Neural cell (in vitro differentiated cells): ENCODE data around the gene PLEKHA4. TPM values are rescaled to one million over a fixed set of nuclear protein-coding genes. Genes with fewer than 3 reads are reported as not detected.

ENCODE experiments used
- H2AFZ ChIP-seq: fragments of 200-600, 300-800 bp; sonication (generic), shearing (Covaris generic); 2 replicates; pipeline ENCODE4 v1.6.0; 2014; ENCODE audit warnings: low read depth, mild to moderate bottlenecking, antibody characterized with exemption, low read length, moderate library complexity
- H3F3A ChIP-seq: fragments of 200-600 bp; shearing (Covaris generic); 2 replicates; pipeline ENCODE4 v1.6.1; 2016; ENCODE audit warnings: mild to moderate bottlenecking, moderate library complexity, mixed read lengths, antibody characterized with exemption, low read length; ENCODE audit not compliant: insufficient read depth, poor library complexity, severe bottlenecking
- H3K27ac ChIP-seq: fragments of 200-600, 300-800 bp; sonication (generic), shearing (Covaris generic); 2 replicates; pipeline ENCODE4 v1.5.1; 2014; ENCODE audit warnings: mild to moderate bottlenecking, low read length, moderate library complexity
- H3K27me3 ChIP-seq: fragments of 300-800, 200-600 bp; sonication (generic), shearing (Covaris generic); 2 replicates; pipeline ENCODE4 v1.6.0; 2014; ENCODE audit warnings: mild to moderate bottlenecking, low read depth, low read length, moderate library complexity; ENCODE audit not compliant: insufficient read depth
- H3K36me3 ChIP-seq: fragments of 300-800, 200-600 bp; sonication (generic), shearing (Covaris generic); 2 replicates; pipeline ENCODE4 v1.5.1; 2014; ENCODE audit warnings: mild to moderate bottlenecking, antibody characterized with exemption, low read length, moderate library complexity; ENCODE audit not compliant: insufficient read depth
- H3K4me2 ChIP-seq: fragments of 300-800, 200-600 bp; sonication (generic), shearing (Covaris generic); 2 replicates; pipeline ENCODE4 v1.6.0; 2014; ENCODE audit warnings: mild to moderate bottlenecking, low read length
- H3K4me3 ChIP-seq: fragments of 300-800, 200-600 bp; sonication (generic), shearing (Covaris generic); 2 replicates; pipeline ENCODE4 v1.5.1; 2014; ENCODE audit warnings: mild to moderate bottlenecking, low read length, moderate library complexity
- H3K79me2 ChIP-seq: fragments of 200-600 bp; shearing (Covaris generic); replicated peaks from 2 replicates; pipeline ENCODE4 v1.6.0; 2014; ENCODE audit warnings: mild to moderate bottlenecking, low read length, moderate library complexity; ENCODE audit not compliant: insufficient read depth
- H3K9ac ChIP-seq: fragments of 300-800, 200-600 bp; sonication (generic), shearing (Covaris generic); 2 replicates; pipeline ENCODE4 v1.6.1; 2016; ENCODE audit warnings: mild to moderate bottlenecking, low read length, mixed read lengths
- H3K9me2 ChIP-seq: fragments of 200-600 bp; shearing (Covaris generic); 2 replicates; pipeline ENCODE4 v1.6.1; 2016; ENCODE audit warnings: mild to moderate bottlenecking, low read length, mixed read lengths; ENCODE audit not compliant: insufficient read depth
- H3K9me3 ChIP-seq: fragments of 200-600, 300-800 bp; sonication (generic), shearing (Covaris generic); 2 replicates; pipeline ENCODE4 v1.6.1; 2016; ENCODE audit warnings: mild to moderate bottlenecking, mixed run types, low read length, moderate library complexity, mixed read lengths
- H4K20me1 ChIP-seq: fragments of 200-600 bp; shearing (Covaris generic); 2 replicates; pipeline ENCODE4 v1.6.1; 2016; ENCODE audit warnings: mild to moderate bottlenecking, mixed run types; ENCODE audit not compliant: insufficient read depth
- EP300 ChIP-seq: fragments of 450-650 bp; conservative IDR thresholded peaks from 2 replicates; pipeline ENCODE4 v1.6.1; 2014; ENCODE audit warnings: antibody characterized with exemption, mild to moderate bottlenecking, moderate library complexity; ENCODE audit not compliant: poor library complexity, severe bottlenecking
- EZH2 ChIP-seq: fragments of 200-600, 300-800 bp; shearing (Covaris generic), sonication (generic); IDR thresholded peaks from 2 replicates; pipeline ENCODE4 v1.6.1; 2014; ENCODE audit warnings: antibody characterized with exemption, low read length, borderline replicate concordance, mild to moderate bottlenecking; ENCODE audit not compliant: insufficient read depth, poor library complexity, severe bottlenecking
- MXI1 ChIP-seq: fragments of 450-650 bp; conservative IDR thresholded peaks from 2 replicates; pipeline ENCODE4 v1.6.1; 2014; ENCODE audit warnings: antibody characterized with exemption, mild to moderate bottlenecking; ENCODE audit not compliant: poor library complexity, severe bottlenecking
- POLR2AphosphoS5 ChIP-seq: IDR thresholded peaks from 2 replicates; pipeline ENCODE4 v1.6.1; 2012
- RAD21 ChIP-seq: fragments of 450-650 bp; conservative IDR thresholded peaks from 2 replicates; pipeline ENCODE4 v1.6.1; 2014; ENCODE audit warnings: antibody characterized with exemption, mild to moderate bottlenecking, moderate library complexity
- SMC3 ChIP-seq: fragments of 450-650 bp; conservative IDR thresholded peaks from 2 replicates; pipeline ENCODE4 v1.6.1; 2014; ENCODE audit warnings: antibody characterized with exemption, mild to moderate bottlenecking, moderate library complexity; ENCODE audit not compliant: poor library complexity
- TAF1 ChIP-seq: IDR thresholded peaks from 2 replicates; pipeline ENCODE4 v1.6.1; 2012; ENCODE audit warnings: low read depth
- polyA plus RNA-seq: library from polyadenylated mRNA; depleted of rRNA; stranded (reverse); fragments of >200 nt; gene quantifications from 2 replicates; pipeline ENCODE4 v1.2.3, GENCODE V29; 2014
- TF ChIP-seq, protein P1 (sequence below): fragments of 450-650 bp; IDR thresholded peaks from 2 replicates; pipeline ENCODE4 v1.5.1; 2014; ENCODE audit warnings: antibody characterized with exemption, mild to moderate bottlenecking, moderate library complexity; ENCODE audit not compliant: poor library complexity, severe bottlenecking
- TF ChIP-seq, protein P2 (sequence below): IDR thresholded peaks from 2 replicates; pipeline ENCODE4 v1.6.1; 2012; ENCODE audit warnings: borderline replicate concordance

Gene PLEKHA4
- polyA plus RNA-seq, 1 donor from 2014 or later: not detected

DNA sequence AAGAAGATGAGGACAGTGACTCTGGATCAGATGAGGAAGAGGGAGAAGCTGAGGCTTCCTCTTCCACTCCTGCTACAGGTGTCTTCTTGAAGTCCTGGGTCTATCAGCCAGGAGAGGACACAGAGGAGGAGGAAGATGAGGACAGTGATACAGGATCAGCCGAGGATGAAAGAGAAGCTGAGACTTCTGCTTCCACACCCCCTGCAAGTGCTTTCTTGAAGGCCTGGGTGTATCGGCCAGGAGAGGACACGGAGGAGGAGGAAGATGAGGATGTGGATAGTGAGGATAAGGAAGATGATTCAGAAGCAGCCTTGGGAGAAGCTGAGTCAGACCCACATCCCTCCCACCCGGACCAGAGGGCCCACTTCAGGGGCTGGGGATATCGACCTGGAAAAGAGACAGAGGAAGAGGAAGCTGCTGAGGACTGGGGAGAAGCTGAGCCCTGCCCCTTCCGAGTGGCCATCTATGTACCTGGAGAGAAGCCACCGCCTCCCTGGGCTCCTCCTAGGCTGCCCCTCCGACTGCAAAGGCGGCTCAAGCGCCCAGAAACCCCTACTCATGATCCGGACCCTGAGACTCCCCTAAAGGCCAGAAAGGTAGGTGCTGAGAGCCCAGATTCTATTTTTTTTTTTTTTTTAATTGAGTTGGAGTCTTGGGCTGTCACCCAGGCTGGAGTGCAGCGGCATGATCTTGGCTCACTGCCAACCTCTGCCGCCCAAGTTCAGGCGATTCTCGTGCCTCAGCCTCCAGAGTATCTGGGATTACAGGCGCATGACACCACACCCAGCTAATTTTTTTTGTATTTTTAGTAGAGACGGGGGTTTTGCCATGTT lies 6.1 kb upstream of the PLEKHA4 start:
- no peak overlapping the region for H2AFZ ChIP-seq
- H3K9me3 ChIP-seq: no peaks in the 10 kb centered on the region
- peak overlapping the region; percentile 90 for H3K27ac ChIP-seq
- H3K4me3 ChIP-seq: peak overlapping the region; percentile 84
- H3K9ac ChIP-seq: peak overlapping the region; percentile 75
- TF ChIP-seq EZH2: no peak
- TF ChIP-seq, protein P1, sequence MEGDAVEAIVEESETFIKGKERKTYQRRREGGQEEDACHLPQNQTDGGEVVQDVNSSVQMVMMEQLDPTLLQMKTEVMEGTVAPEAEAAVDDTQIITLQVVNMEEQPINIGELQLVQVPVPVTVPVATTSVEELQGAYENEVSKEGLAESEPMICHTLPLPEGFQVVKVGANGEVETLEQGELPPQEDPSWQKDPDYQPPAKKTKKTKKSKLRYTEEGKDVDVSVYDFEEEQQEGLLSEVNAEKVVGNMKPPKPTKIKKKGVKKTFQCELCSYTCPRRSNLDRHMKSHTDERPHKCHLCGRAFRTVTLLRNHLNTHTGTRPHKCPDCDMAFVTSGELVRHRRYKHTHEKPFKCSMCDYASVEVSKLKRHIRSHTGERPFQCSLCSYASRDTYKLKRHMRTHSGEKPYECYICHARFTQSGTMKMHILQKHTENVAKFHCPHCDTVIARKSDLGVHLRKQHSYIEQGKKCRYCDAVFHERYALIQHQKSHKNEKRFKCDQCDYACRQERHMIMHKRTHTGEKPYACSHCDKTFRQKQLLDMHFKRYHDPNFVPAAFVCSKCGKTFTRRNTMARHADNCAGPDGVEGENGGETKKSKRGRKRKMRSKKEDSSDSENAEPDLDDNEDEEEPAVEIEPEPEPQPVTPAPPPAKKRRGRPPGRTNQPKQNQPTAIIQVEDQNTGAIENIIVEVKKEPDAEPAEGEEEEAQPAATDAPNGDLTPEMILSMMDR: no peak
- no peak for TF ChIP-seq RAD21
- no peak for TF ChIP-seq MXI1
- no peak for TF ChIP-seq EP300
- no peak for TF ChIP-seq TAF1
- TF ChIP-seq, protein P2, sequence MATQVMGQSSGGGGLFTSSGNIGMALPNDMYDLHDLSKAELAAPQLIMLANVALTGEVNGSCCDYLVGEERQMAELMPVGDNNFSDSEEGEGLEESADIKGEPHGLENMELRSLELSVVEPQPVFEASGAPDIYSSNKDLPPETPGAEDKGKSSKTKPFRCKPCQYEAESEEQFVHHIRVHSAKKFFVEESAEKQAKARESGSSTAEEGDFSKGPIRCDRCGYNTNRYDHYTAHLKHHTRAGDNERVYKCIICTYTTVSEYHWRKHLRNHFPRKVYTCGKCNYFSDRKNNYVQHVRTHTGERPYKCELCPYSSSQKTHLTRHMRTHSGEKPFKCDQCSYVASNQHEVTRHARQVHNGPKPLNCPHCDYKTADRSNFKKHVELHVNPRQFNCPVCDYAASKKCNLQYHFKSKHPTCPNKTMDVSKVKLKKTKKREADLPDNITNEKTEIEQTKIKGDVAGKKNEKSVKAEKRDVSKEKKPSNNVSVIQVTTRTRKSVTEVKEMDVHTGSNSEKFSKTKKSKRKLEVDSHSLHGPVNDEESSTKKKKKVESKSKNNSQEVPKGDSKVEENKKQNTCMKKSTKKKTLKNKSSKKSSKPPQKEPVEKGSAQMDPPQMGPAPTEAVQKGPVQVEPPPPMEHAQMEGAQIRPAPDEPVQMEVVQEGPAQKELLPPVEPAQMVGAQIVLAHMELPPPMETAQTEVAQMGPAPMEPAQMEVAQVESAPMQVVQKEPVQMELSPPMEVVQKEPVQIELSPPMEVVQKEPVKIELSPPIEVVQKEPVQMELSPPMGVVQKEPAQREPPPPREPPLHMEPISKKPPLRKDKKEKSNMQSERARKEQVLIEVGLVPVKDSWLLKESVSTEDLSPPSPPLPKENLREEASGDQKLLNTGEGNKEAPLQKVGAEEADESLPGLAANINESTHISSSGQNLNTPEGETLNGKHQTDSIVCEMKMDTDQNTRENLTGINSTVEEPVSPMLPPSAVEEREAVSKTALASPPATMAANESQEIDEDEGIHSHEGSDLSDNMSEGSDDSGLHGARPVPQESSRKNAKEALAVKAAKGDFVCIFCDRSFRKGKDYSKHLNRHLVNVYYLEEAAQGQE: no peak
- no peak for TF ChIP-seq SMC3
- TF ChIP-seq POLR2AphosphoS5: no peak
- peaks cover 6% of the 10 kb centered on the region for H3K36me3 ChIP-seq
- no peaks in the 10 kb centered on the region for H3K27me3 ChIP-seq
- H3F3A ChIP-seq: peaks cover 3% of the 10 kb centered on the region
- H3K79me2 ChIP-seq: peaks cover 37% of the 10 kb centered on the region
- H4K20me1 ChIP-seq: no peaks in the 10 kb centered on the region
- no peaks in the 10 kb centered on the region for H3K9me2 ChIP-seq
- peak overlapping the region; percentile 77 for H3K4me2 ChIP-seq

DNA sequence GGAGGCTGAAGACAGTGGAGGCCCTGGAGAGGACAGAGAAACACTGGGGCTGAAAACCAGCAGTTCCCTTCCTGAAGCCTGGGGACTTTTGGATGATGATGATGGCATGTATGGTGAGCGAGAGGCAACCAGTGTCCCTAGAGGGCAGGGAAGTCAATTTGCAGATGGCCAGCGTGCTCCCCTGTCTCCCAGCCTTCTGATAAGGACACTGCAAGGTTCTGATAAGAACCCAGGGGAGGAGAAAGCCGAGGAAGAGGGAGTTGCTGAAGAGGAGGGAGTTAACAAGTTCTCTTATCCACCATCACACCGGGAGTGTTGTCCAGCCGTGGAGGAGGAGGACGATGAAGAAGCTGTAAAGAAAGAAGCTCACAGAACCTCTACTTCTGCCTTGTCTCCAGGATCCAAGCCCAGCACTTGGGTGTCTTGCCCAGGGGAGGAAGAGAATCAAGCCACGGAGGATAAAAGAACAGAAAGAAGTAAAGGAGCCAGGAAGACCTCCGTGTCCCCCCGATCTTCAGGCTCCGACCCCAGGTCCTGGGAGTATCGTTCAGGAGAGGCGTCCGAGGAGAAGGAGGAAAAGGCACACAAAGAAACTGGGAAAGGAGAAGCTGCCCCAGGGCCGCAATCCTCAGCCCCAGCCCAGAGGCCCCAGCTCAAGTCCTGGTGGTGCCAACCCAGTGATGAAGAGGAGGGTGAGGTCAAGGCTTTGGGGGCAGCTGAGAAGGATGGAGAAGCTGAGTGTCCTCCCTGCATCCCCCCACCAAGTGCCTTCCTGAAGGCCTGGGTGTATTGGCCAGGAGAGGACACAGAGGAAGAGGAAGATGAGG lies 5.3 kb upstream of the PLEKHA4 start:
- Histone ChIP-seq H3K9me2 (no peaks in the 10 kb centered on the region), H3K36me3 (peaks cover 6% of the 10 kb centered on the region), H3K9me3 (no peaks in the 10 kb centered on the region), H3K4me2 (peak overlapping the region; percentile 77), H3F3A (peaks cover 3% of the 10 kb centered on the region), H4K20me1 (no peaks in the 10 kb centered on the region), H3K27me3 (no peaks in the 10 kb centered on the region), H3K79me2 (peaks cover 37% of the 10 kb centered on the region), H3K27ac (peak overlapping the region; percentile 99), H3K4me3 (peak overlapping the region; percentile 84), H2AFZ (no peak overlapping the region), H3K9ac (peak overlapping the region; percentile 99)
- TF ChIP-seq MXI1 (no peak), RAD21 (no peak)
